ENCODE data around the gene UBALD1.

UBALD1 gene

GRCh38 chr16:4586291-4586690 lies 28.4 kb downstream of the UBALD1 start:
- Histone ChIP-seq H4K20me1 (ENCODE audit: insufficient read depth, low read length) (no peaks in the 10 kb centered on the region), H3K9me2 (replicated peaks; ENCODE audit: insufficient read depth, low read length) (no peaks in the 10 kb centered on the region), H3K36me3 (replicated peaks; ENCODE audit: insufficient read depth, low read length) (no peaks in the 10 kb centered on the region), H3K27me3 (replicated peaks; ENCODE audit: insufficient read depth, low read length) (no peaks in the 10 kb centered on the region), H3K4me2 (ENCODE audit: low read depth, low read length) (no peak overlapping the region), H3K4me1 (ENCODE audit: low read length) (no peaks in the 10 kb centered on the region), H3K9ac (ENCODE audit: low read length) (no peak overlapping the region), H3K27ac (ENCODE audit: low read length) (no peak overlapping the region), H3F3A (ENCODE audit: insufficient read depth, low read length) (no peaks in the 10 kb centered on the region), H2AFZ (ENCODE audit: low read length) (no peak overlapping the region), H3K9me3 (replicated peaks; ENCODE audit: insufficient read depth, low read length) (no peaks in the 10 kb centered on the region), H3K4me3 (ENCODE audit: low read length) (no peak overlapping the region), H3K79me2 (ENCODE audit: low read length) (no peaks in the 10 kb centered on the region)
- TF ChIP-seq EZH2phosphoT487 (IDR thresholded peaks at IDR 0.05; ENCODE audit: low read length), result no peak
- no peak for TF ChIP-seq CTCF (IDR thresholded peaks at IDR 0.05; ENCODE audit: low read length)
- no peak for TF ChIP-seq EZH2 (optimal IDR thresholded peaks at IDR 0.05; ENCODE audit: low read depth, low read length)
- no peak for DNase-seq

- no peak overlapping the region for H3K4me2 ChIP-seq (ENCODE audit: low read depth, low read length)
- H3K27me3 ChIP-seq (replicated peaks; ENCODE audit: insufficient read depth, low read length), result no peaks in the 10 kb centered on the region
- no peaks in the 10 kb centered on the region for H3K36me3 ChIP-seq (replicated peaks; ENCODE audit: insufficient read depth, low read length)
- no peak for TF ChIP-seq CTCF (IDR thresholded peaks at IDR 0.05; ENCODE audit: low read length)
- no peak for TF ChIP-seq EZH2phosphoT487 (IDR thresholded peaks at IDR 0.05; ENCODE audit: low read length)
- no peak for TF ChIP-seq EZH2 (optimal IDR thresholded peaks at IDR 0.05; ENCODE audit: low read depth, low read length)
- no peak overlapping the region for H3K9ac ChIP-seq (ENCODE audit: low read length)
- no peaks in the 10 kb centered on the region for H3K4me1 ChIP-seq (ENCODE audit: low read length)
- no peak overlapping the region for H3K4me3 ChIP-seq (ENCODE audit: low read length)
- DNase-seq, result no peak
- no peak overlapping the region for H3K27ac ChIP-seq (ENCODE audit: low read length)
- H3F3A ChIP-seq (ENCODE audit: insufficient read depth, low read length), result no peaks in the 10 kb centered on the region
- H3K9me2 ChIP-seq (replicated peaks; ENCODE audit: insufficient read depth, low read length), result no peaks in the 10 kb centered on the region
- H2AFZ ChIP-seq (ENCODE audit: low read length), result no peak overlapping the region
- H3K79me2 ChIP-seq (ENCODE audit: low read length), result no peaks in the 10 kb centered on the region
- H3K9me3 ChIP-seq (replicated peaks; ENCODE audit: insufficient read depth, low read length), result no peaks in the 10 kb centered on the region
- H4K20me1 ChIP-seq (ENCODE audit: insufficient read depth, low read length), result no peaks in the 10 kb centered on the region
Observed at GRCh38 chr16:4583906-4584305, 30.8 kb downstream of the UBALD1 start.

GRCh38 chr16:4580250-4580649 lies 34.4 kb downstream of the UBALD1 start:
- Histone ChIP-seq H3K9ac (ENCODE audit: low read length) (no peak overlapping the region), H4K20me1 (ENCODE audit: insufficient read depth, low read length) (no peaks in the 10 kb centered on the region), H3K4me2 (ENCODE audit: low read depth, low read length) (no peak overlapping the region), H3K9me3 (replicated peaks; ENCODE audit: insufficient read depth, low read length) (no peaks in the 10 kb centered on the region), H3K27me3 (replicated peaks; ENCODE audit: insufficient read depth, low read length) (no peaks in the 10 kb centered on the region), H3K79me2 (ENCODE audit: low read length) (no peaks in the 10 kb centered on the region), H3K9me2 (replicated peaks; ENCODE audit: insufficient read depth, low read length) (no peaks in the 10 kb centered on the region), H3K4me3 (ENCODE audit: low read length) (no peak overlapping the region), H3K27ac (ENCODE audit: low read length) (no peak overlapping the region), H3K36me3 (replicated peaks; ENCODE audit: insufficient read depth, low read length) (no peaks in the 10 kb centered on the region), H2AFZ (ENCODE audit: low read length) (no peak overlapping the region), H3K4me1 (ENCODE audit: low read length) (no peaks in the 10 kb centered on the region), H3F3A (ENCODE audit: insufficient read depth, low read length) (no peaks in the 10 kb centered on the region)
- DNase-seq, result no peak
- no peak for TF ChIP-seq EZH2phosphoT487 (IDR thresholded peaks at IDR 0.05; ENCODE audit: low read length)
- no peak for TF ChIP-seq CTCF (IDR thresholded peaks at IDR 0.05; ENCODE audit: low read length)
- no peak for TF ChIP-seq EZH2 (optimal IDR thresholded peaks at IDR 0.05; ENCODE audit: low read depth, low read length)
